Peyer's patch (tissue), 4 donors: Measurements from ENCODE around the gene PPP2R2D.

Source experiments
- POLR2A ChIP-seq, 2 donors: fragments of 450-650 bp; IDR thresholded peaks; one replicate each; pipeline ENCODE4 v1.5.1; 2017; ENCODE audit warnings: antibody characterized with exemption in 2 of 2, mild to moderate bottlenecking in 2 of 2, moderate library complexity in 2 of 2
- TF ChIP-seq, protein P1 (sequence below), 6 experiments: fragments of 450-650 bp in 4 of 6; fragments of 200-600 bp in 2 of 6; sonication (generic) in 1 of 6; IDR thresholded peaks; one replicate each; pipeline ENCODE4 v1.5.1; 2017 to 2019; ENCODE audit warnings: antibody characterized with exemption in 6 of 6, mild to moderate bottlenecking in 3 of 6, moderate library complexity in 1 of 6

DNA sequence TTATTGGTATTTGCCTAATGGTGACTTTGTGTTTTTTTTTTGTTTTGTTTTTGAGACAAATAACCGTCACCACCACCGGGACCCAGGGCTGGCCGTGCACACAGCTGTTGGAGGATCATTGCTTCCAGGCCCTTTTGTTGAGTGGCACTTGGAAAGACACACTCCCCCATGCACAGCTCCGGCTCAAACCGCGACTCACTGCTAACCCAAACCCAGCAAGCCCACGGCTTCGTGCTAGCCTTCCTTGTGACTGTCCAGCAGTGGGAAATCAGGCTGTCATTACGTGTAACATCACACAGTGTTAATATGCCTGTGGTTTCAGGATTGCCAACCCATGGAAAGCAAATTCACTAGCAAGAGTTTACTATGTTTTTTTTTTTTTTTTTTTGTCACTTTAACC is 63.5 kb downstream of the PPP2R2D start:
- no peak for TF ChIP-seq POLR2A (IDR thresholded peaks at IDR 0.05)
- TF ChIP-seq, protein P1, sequence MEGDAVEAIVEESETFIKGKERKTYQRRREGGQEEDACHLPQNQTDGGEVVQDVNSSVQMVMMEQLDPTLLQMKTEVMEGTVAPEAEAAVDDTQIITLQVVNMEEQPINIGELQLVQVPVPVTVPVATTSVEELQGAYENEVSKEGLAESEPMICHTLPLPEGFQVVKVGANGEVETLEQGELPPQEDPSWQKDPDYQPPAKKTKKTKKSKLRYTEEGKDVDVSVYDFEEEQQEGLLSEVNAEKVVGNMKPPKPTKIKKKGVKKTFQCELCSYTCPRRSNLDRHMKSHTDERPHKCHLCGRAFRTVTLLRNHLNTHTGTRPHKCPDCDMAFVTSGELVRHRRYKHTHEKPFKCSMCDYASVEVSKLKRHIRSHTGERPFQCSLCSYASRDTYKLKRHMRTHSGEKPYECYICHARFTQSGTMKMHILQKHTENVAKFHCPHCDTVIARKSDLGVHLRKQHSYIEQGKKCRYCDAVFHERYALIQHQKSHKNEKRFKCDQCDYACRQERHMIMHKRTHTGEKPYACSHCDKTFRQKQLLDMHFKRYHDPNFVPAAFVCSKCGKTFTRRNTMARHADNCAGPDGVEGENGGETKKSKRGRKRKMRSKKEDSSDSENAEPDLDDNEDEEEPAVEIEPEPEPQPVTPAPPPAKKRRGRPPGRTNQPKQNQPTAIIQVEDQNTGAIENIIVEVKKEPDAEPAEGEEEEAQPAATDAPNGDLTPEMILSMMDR (IDR thresholded peaks at IDR 0.05) = no peak
